ENCODE data around the gene CARS1. TPM values are rescaled to one million over a fixed set of nuclear protein-coding genes. Genes with fewer than 3 reads are reported as not detected.

The CARS1 gene
- total RNA-seq, 4 donors from 2014 or later, result 37.0 to 61.3 (median 52.3) TPM

DNA sequence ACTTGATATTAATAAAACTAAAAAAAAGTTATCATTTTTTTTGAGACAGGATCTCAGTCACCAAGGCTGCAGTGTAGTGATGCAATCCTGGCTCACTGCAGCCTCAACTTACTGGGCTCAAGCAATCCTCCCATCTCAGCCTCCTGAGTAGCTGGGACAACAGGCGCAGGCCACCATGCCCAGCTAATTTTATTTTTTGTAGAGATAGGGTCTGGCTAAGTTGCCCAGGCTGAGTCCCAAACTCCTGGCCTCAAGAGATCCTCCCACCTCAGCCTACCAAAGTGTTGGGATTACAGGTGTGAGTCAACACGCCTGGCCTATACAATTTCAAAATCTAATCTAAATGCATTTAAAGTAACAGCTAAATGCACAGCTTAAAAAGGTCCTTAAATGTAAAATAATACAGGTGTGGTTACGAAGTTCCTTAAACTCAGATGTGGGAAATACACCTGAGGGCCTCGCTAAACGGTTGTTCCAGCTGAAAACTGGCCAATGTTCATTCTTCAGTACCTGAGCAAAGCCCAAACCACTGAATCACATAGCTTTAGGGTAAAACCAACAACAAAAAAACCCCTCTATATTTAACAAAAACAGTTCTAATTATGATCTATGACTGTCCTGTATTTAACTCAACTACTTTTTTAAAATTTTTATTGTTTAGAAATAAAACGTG lies 76.9 kb downstream of the CARS1 start:
- intact Hi-C loops (cut with DNase I; ENCODE audit: low total_unique reads) (no loop called here), in situ Hi-C loops (cut with MboI; ENCODE audit: low pct_ligation_motif_present in 1 of 4, low pct_unique_long_range_greater_than_20kb in 1 of 4, low sequenced_read_pairs in 3 of 4) (no loop called here)
- WGBS, 2 donors (ENCODE audit: low coverage in 1 of 2), result 77 to 79% methylated on average over 3 to 6 of the region's 6 CpGs
- no peak for TF ChIP-seq EP300 (IDR thresholded peaks at IDR 0.05; ENCODE audit: low read depth)
- no peak for TF ChIP-seq CTCF (IDR thresholded peaks at IDR 0.05)
- no peak for TF ChIP-seq POLR2A (IDR thresholded peaks at IDR 0.05)
- no peak for TF ChIP-seq POLR2AphosphoS5 (IDR thresholded peaks at IDR 0.05)
- no peak overlapping the region for H3K27ac ChIP-seq
- no peak overlapping the region for H3K4me3 ChIP-seq
- H3K4me1 ChIP-seq, result peaks cover 6 to 16% (median 12%) of the 10 kb centered on the region in 4 donors
- peaks cover 0 to 23% (median 1%) of the 10 kb centered on the region in 4 donors for H3K36me3 ChIP-seq
- no peaks in the 10 kb centered on the region for H3K9me3 ChIP-seq
- no peaks in the 10 kb centered on the region for H3K27me3 ChIP-seq
- DNase-seq, result no peak

DNA sequence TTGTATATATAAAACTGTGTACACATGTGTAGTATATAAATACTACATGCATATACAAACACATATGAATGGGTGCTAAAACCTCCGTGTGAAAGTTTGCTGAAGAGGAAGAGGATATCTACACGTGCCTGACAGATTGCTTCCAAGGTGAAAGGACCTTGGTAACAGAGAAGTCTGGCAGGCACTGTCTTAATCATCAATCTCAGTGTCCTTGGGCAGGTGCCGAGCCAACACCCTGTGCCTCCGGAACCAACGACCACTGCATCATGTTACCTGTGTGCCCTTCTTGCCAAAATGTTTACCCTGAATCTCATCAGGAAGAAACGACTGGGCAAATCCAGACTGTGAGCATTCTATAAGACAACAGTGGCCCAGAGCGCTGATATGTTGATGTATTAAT lies 80.1 kb downstream of the CARS1 start:
- TF ChIP-seq POLR2A (IDR thresholded peaks at IDR 0.05), result no peak
- no peak for TF ChIP-seq EP300 (IDR thresholded peaks at IDR 0.05; ENCODE audit: low read depth)
- no peak for TF ChIP-seq POLR2AphosphoS5 (IDR thresholded peaks at IDR 0.05)
- TF ChIP-seq CTCF (IDR thresholded peaks at IDR 0.05), result no peak
- DNase-seq, result no peak
- intact Hi-C loops (cut with DNase I; ENCODE audit: low total_unique reads), result no loop called here
- Histone ChIP-seq H3K36me3 (peaks cover 0 to 45% (median 10%) of the 10 kb centered on the region in 4 donors), H3K4me3 (no peak overlapping the region), H3K27me3 (no peaks in the 10 kb centered on the region), H3K27ac (no peak overlapping the region), H3K4me1 (peaks cover 0 to 4% (median 1%) of the 10 kb centered on the region in 4 donors), H3K9me3 (no peaks in the 10 kb centered on the region)
- in situ Hi-C loops (cut with MboI; ENCODE audit: low pct_ligation_motif_present in 1 of 4, low pct_unique_long_range_greater_than_20kb in 1 of 4, low sequenced_read_pairs in 3 of 4), result loop anchor here in 1 of 4 donors (10.0 kb wide), 1 partner anchor 48 kb away; no protein-coding TSS in a partner anchor
- WGBS, 2 donors (ENCODE audit: low coverage in 1 of 2), result 64 to 68% methylated on average over 7 of the region's 7 CpGs

DNA sequence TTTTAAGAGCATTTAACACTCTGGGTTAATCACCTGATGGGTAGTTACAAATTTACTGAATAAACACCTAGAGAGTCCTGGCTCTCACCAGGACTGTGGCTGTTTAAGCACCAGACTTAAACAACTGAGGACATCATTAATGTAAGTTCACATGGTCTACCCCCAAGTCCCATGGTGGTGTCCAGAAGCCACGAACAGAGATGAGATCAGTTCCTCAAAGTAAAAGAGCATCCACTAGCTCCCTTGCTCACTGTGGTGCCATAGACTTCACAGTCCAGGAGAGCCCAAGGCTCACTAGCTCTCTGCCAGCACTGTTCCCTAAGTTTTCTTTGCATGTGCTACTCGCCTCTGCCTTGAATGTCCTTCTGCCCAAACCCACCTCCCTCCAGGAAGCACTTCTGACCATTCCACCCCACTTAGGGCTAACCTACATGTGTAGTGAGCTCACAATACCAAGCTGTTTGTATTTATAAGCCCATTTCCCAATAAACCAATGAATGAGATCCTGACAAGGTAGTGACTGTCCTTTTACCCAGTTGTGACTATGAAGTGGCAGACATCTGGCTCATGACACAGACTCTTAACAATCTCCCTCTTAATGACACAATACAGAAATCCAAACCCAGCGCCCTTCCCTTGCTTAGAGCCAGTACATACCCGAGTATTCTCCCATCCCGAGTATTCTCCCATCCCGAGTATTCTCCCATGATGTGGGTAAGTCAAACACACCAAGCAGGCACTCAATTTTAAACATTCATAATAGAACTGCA lies 80.7 kb downstream of the CARS1 start:
- intact Hi-C loops (cut with DNase I; ENCODE audit: low total_unique reads) (no loop called here), in situ Hi-C loops (cut with MboI; ENCODE audit: low pct_ligation_motif_present in 1 of 4, low pct_unique_long_range_greater_than_20kb in 1 of 4, low sequenced_read_pairs in 3 of 4) (loop anchor here in 1 of 4 donors (10.0 kb wide), 1 partner anchor 48 kb away; no protein-coding TSS in a partner anchor)
- Histone ChIP-seq H3K4me3 (no peak overlapping the region), H3K27ac (no peak overlapping the region), H3K9me3 (no peaks in the 10 kb centered on the region), H3K4me1 (no peaks in the 10 kb centered on the region), H3K36me3 (peaks cover 0 to 50% (median 13%) of the 10 kb centered on the region in 4 donors), H3K27me3 (no peaks in the 10 kb centered on the region)
- no peak for DNase-seq
- WGBS, 2 donors (ENCODE audit: low coverage in 1 of 2), result 73 to 84% methylated on average over 4 to 6 of the region's 6 CpGs
- no peak for TF ChIP-seq CTCF (IDR thresholded peaks at IDR 0.05)
- no peak for TF ChIP-seq POLR2AphosphoS5 (IDR thresholded peaks at IDR 0.05)
- TF ChIP-seq POLR2A (IDR thresholded peaks at IDR 0.05), result no peak
- no peak for TF ChIP-seq EP300 (IDR thresholded peaks at IDR 0.05; ENCODE audit: low read depth)

- Histone ChIP-seq H3K9me3 (no peaks in the 10 kb centered on the region), H3K27ac (no peak overlapping the region), H3K36me3 (peaks cover 0 to 59% (median 17%) of the 10 kb centered on the region in 4 donors), H3K4me1 (no peaks in the 10 kb centered on the region), H3K27me3 (no peaks in the 10 kb centered on the region), H3K4me3 (no peak overlapping the region)
- intact Hi-C loops (cut with DNase I; ENCODE audit: low total_unique reads) (no loop called here), in situ Hi-C loops (cut with MboI; ENCODE audit: low pct_ligation_motif_present in 1 of 4, low pct_unique_long_range_greater_than_20kb in 1 of 4, low sequenced_read_pairs in 3 of 4) (loop anchor here in 1 of 4 donors (10.0 kb wide), 1 partner anchor 49 kb away; no protein-coding TSS in a partner anchor)
- TF ChIP-seq EP300 (IDR thresholded peaks at IDR 0.05; ENCODE audit: low read depth) (no peak), CTCF (IDR thresholded peaks at IDR 0.05) (peak; percentile 17 to 44 (median 34)), POLR2AphosphoS5 (IDR thresholded peaks at IDR 0.05) (no peak), POLR2A (IDR thresholded peaks at IDR 0.05) (no peak)
- no peak for DNase-seq
- WGBS, 2 donors (ENCODE audit: low coverage in 1 of 2), result 86 to 93% methylated on average over 4 of the region's 4 CpGs
Observed at GRCh38 chr11:2975594-2975993, 81.6 kb downstream of the CARS1 start.

All from transverse colon (tissue), 4 donors.